SU-DHL-6 (cell line): ENCODE measurements around the gene SH2B2.

Source experiments
- H2AFZ ChIP-seq: fragments of 200-600 bp; sonication (generic); 2 replicates; pipeline ENCODE4 v1.6.1; 2014; ENCODE audit warnings: low read depth, mild to moderate bottlenecking, moderate library complexity, mixed read lengths, antibody characterized with exemption, low read length; ENCODE audit not compliant: severe bottlenecking
- H3F3A ChIP-seq: fragments of 200-600 bp; shearing (Covaris generic); 2 replicates; pipeline ENCODE4 v1.6.0; 2016; ENCODE audit warnings: antibody characterized with exemption, mild to moderate bottlenecking; ENCODE audit not compliant: insufficient read depth
- H3K27ac ChIP-seq: fragments of 200-600 bp; sonication (generic); 2 replicates; pipeline ENCODE4 v1.5.1; 2016; ENCODE audit warnings: low read depth, mild to moderate bottlenecking, low read length, moderate library complexity, mixed read lengths
- H3K27me3 ChIP-seq: fragments of 200-600 bp; sonication (generic), shearing (Covaris generic); 2 replicates; pipeline ENCODE4 v1.6.0; 2014; ENCODE audit warnings: mild to moderate bottlenecking, low read length
- H3K36me3 ChIP-seq: fragments of 200-600 bp; sonication (generic); 2 replicates; pipeline ENCODE4 v1.6.1; 2014; ENCODE audit warnings: mild to moderate bottlenecking, low read length, mixed read lengths
- H3K4me2 ChIP-seq: fragments of 300-600, 200-600 bp; shearing (Covaris generic), sonication (generic); 2 replicates; pipeline ENCODE4 v1.6.0; 2014; ENCODE audit warnings: low read length, low read depth, mild to moderate bottlenecking; ENCODE audit not compliant: poor library complexity, severe bottlenecking
- H3K4me3 ChIP-seq: fragments of 200-600 bp; sonication (generic); 2 replicates; pipeline ENCODE4 v1.5.1; 2014; ENCODE audit warnings: antibody characterized with exemption, low read length, mild to moderate bottlenecking, mixed read lengths; ENCODE audit not compliant: insufficient read depth, poor library complexity, severe bottlenecking
- H3K79me2 ChIP-seq: fragments of 200-600 bp; sonication (generic); 2 replicates; pipeline ENCODE4 v1.6.1; 2014; ENCODE audit warnings: mild to moderate bottlenecking, low read length, moderate library complexity; ENCODE audit not compliant: insufficient read depth
- H3K9ac ChIP-seq: fragments of 200-600 bp; sonication (generic); 2 replicates; pipeline ENCODE4 v1.7.0; 2014; ENCODE audit warnings: mild to moderate bottlenecking, low read length
- H3K9me2 ChIP-seq: fragments of 200-600 bp; sonication (generic); replicated peaks from 2 replicates; pipeline ENCODE4 v1.6.1; 2014; ENCODE audit warnings: low read length; ENCODE audit not compliant: insufficient read depth
- H3K9me3 ChIP-seq: fragments of 200-600 bp; sonication (generic); 2 replicates; pipeline ENCODE4 v1.6.1; 2014; ENCODE audit warnings: low read length, mixed read lengths; ENCODE audit not compliant: insufficient read depth
- H4K20me1 ChIP-seq: fragments of 200-600 bp; sonication (generic); 2 replicates; pipeline ENCODE4 v1.6.1; 2014; ENCODE audit warnings: low read depth, mild to moderate bottlenecking, antibody characterized with exemption, low read length, moderate library complexity, mixed read lengths
- EZH2phosphoT487 ChIP-seq: fragments of 200-600 bp; sonication (generic), shearing (Covaris generic); conservative IDR thresholded peaks from 2 replicates; pipeline ENCODE4 v1.6.1; 2018; ENCODE audit warnings: mild to moderate bottlenecking, antibody characterized with exemption, low read length, moderate library complexity, mixed read lengths
- TF ChIP-seq, protein P1 (sequence below): fragments of 200-600 bp; sonication (generic); IDR thresholded peaks from one replicate; pipeline ENCODE4 v1.5.1; 2017; ENCODE audit warnings: antibody characterized with exemption, mild to moderate bottlenecking, low read length, moderate library complexity; ENCODE audit not compliant: insufficient read depth, poor library complexity, severe bottlenecking

SH2B2 gene

DNA sequence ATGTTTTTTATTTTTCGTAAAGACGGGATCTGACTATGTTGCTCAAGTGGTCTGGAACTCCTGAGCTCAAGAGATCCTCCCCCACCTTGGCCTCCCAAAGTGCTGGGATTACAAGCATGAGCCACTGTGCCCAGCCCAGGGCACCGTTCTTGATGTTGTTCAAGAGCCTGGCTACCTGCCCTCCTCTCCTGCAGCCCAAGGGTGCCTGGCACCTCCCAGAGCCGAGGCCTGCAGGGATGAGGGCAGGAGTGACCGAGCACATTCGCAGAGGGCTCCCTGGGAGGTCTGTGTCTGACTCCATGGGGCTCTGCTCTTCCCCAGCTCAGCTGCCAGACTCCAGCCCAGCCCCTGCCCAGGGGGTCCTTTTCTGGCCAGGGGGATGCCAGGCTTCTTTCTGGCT, 15.4 kb downstream of the SH2B2 start:
- TF ChIP-seq, protein P1, sequence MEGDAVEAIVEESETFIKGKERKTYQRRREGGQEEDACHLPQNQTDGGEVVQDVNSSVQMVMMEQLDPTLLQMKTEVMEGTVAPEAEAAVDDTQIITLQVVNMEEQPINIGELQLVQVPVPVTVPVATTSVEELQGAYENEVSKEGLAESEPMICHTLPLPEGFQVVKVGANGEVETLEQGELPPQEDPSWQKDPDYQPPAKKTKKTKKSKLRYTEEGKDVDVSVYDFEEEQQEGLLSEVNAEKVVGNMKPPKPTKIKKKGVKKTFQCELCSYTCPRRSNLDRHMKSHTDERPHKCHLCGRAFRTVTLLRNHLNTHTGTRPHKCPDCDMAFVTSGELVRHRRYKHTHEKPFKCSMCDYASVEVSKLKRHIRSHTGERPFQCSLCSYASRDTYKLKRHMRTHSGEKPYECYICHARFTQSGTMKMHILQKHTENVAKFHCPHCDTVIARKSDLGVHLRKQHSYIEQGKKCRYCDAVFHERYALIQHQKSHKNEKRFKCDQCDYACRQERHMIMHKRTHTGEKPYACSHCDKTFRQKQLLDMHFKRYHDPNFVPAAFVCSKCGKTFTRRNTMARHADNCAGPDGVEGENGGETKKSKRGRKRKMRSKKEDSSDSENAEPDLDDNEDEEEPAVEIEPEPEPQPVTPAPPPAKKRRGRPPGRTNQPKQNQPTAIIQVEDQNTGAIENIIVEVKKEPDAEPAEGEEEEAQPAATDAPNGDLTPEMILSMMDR, result no peak
- no peak for TF ChIP-seq EZH2phosphoT487
- Histone ChIP-seq H3K27me3 (no peaks in the 10 kb centered on the region), H4K20me1 (peaks cover 6% of the 10 kb centered on the region; the same call in 1 of the 2 replicates), H3K79me2 (peaks cover 61% of the 10 kb centered on the region), H2AFZ (no peak overlapping the region), H3K4me3 (no peak overlapping the region), H3K9ac (peak overlapping the region; percentile 19; the same call in 1 of the 2 replicates), H3K36me3 (peaks cover 5% of the 10 kb centered on the region; the same call in 1 of the 2 replicates), H3K9me3 (no peaks in the 10 kb centered on the region), H3K9me2 (no peaks in the 10 kb centered on the region), H3K4me2 (peak overlapping the region; percentile 63), H3F3A (peaks cover 77% of the 10 kb centered on the region), H3K27ac (peak overlapping the region; percentile 96)

DNA sequence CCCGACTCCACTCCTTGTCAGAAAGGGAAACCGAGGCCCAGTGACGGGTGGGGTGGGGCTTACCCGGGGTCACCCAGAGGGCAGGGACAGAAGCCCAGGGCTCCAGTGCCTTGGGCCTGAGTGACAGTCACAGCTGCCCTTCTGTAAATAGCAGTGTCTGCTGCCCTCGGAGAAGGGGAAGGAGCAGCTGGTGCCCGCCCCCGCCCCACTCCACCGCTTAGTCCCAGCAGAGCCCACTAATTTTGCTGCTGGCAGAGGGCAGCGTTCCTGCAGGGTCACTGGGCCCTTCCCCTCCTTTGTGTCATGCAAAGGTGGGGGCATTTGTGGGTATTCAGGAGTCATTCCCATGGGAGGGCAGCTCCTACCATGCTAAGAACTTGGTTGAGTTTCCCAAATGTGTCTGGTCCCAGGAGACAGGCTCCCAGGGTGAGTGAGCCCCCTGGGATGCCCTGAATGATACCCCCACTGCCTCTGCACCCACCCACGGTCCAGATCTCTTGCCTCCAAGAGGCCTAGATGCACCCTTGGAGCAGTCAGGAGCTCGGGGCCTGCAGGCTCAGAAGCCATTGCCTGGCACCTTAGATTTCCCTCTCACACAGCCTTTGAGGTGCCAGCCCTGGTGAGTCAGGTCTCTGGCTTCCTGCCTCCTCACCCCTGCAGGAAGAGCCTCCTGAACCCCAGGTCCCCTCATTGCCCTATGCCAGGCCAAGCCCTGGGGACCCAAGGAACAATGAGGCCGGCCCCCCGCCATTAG, 17.2 kb downstream of the SH2B2 start:
- Histone ChIP-seq H3K79me2 (peaks cover 62% of the 10 kb centered on the region), H3K9me2 (no peaks in the 10 kb centered on the region), H2AFZ (no peak overlapping the region), H3F3A (peaks cover 69% of the 10 kb centered on the region), H3K9ac (peak overlapping the region; percentile 57), H3K9me3 (no peaks in the 10 kb centered on the region), H3K4me3 (peak overlapping the region; percentile 10), H4K20me1 (no peaks in the 10 kb centered on the region), H3K27ac (peak overlapping the region; percentile 96), H3K36me3 (peaks cover 19% of the 10 kb centered on the region), H3K27me3 (no peaks in the 10 kb centered on the region), H3K4me2 (peak overlapping the region; percentile 63)
- TF ChIP-seq EZH2phosphoT487, result no peak
- TF ChIP-seq, protein P1, result no peak

DNA sequence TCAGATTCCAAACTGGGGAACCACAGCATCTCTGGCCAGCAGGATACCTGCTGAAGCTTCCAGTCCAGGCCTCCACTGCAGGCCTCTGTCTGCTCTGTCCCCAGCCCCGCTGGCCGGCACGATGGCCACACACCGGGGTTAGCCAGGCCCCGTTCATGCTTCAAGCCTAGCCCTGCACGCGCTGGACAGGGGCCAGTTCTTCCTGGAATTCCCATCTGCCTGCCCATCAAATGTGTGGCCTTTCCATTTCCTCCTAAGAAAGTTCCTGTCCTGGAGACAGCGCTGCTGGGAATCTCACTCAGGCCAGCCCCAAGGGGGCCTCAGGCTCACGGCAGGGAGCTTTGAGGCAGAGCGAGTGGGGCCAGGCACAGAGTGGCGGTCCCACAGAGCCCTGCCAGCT, 18.0 kb downstream of the SH2B2 start:
- TF ChIP-seq, protein P1, result no peak
- no peak for TF ChIP-seq EZH2phosphoT487
- Histone ChIP-seq H3K79me2 (peaks cover 62% of the 10 kb centered on the region), H3K9ac (peak overlapping the region; percentile 57), H3K9me2 (no peaks in the 10 kb centered on the region), H3K27ac (peak overlapping the region; percentile 96), H4K20me1 (no peaks in the 10 kb centered on the region), H3K4me2 (peak overlapping the region; percentile 63), H3F3A (peaks cover 68% of the 10 kb centered on the region), H2AFZ (no peak overlapping the region), H3K27me3 (no peaks in the 10 kb centered on the region), H3K9me3 (no peaks in the 10 kb centered on the region), H3K36me3 (peaks cover 21% of the 10 kb centered on the region), H3K4me3 (no peak overlapping the region)
